PC-9 (cell line): ENCODE results near the gene CALR3. TPM values are rescaled to one million over a fixed set of nuclear protein-coding genes. Genes with fewer than 3 reads are reported as not detected.

Source experiments
- BruUV-seq: library from RNA; stranded (reverse); fragments of 400-500 nt; replicated peaks from 2 replicates; lab custom pipeline; 2021; lab: Mats Ljungman, UMichigan
- CTCF ChIA-PET: fragments of 300-600 bp; sonication (Branson Sonifier 250); formaldehyde crosslinking; loops from one replicate; lab custom pipeline; 2022; ENCODE audit warnings: antibody characterized with exemption; lab: Charles Lee
- POLR2A ChIA-PET: fragments of 300-600 bp; sonication (Branson Sonifier 250); formaldehyde crosslinking; loops from one replicate; lab custom pipeline; 2022; ENCODE audit warnings: antibody characterized with exemption; ENCODE audit not compliant: unreplicated experiment; lab: Charles Lee
- DNase-seq, 2 experiments: peaks; one replicate each; pipeline versions ENCODE4 v3.0.0 to v3.0.0-alpha.2; 2015 to 2022; ENCODE audit warnings: mixed read lengths in 1 of 2
- H2AFZ ChIP-seq: fragments of 200-600 bp; sonication (generic); 2 replicates; pipeline ENCODE4 v1.8.1; 2017; ENCODE audit warnings: antibody characterized with exemption
- H3F3A ChIP-seq: fragments of 200-600 bp; sonication (generic); 2 replicates; pipeline ENCODE4 v1.8.1; 2017; ENCODE audit warnings: antibody characterized with exemption, mild to moderate bottlenecking, low read depth; ENCODE audit not compliant: insufficient read depth
- H3K27ac ChIP-seq: fragments of 200-600 bp; sonication (generic); 2 replicates; pipeline ENCODE4 v1.6.1; 2016; ENCODE audit warnings: mixed run types
- H3K27me3 ChIP-seq: fragments of 200-600 bp; sonication (generic); 2 replicates; pipeline ENCODE4 v1.6.1; 2016; ENCODE audit warnings: low read depth, mixed run types; ENCODE audit not compliant: insufficient read depth
- H3K36me3 ChIP-seq: fragments of 200-600 bp; sonication (generic); 2 replicates; pipeline ENCODE4 v1.6.1; 2016; ENCODE audit warnings: low read depth, mixed run types
- H3K4me1 ChIP-seq: fragments of 200-600 bp; sonication (generic); replicated peaks from 2 replicates; pipeline ENCODE4 v1.6.1; 2016; ENCODE audit warnings: mixed run types; ENCODE audit not compliant: insufficient read depth
- H3K4me2 ChIP-seq: fragments of 200-600 bp; sonication (generic); 2 replicates; pipeline ENCODE4 v1.6.1; 2017; ENCODE audit warnings: mixed run types
- H3K4me3 ChIP-seq: fragments of 200-600 bp; sonication (generic); 2 replicates; pipeline ENCODE4 v1.6.1; 2016; ENCODE audit warnings: mixed run types
- H3K79me2 ChIP-seq: fragments of 200-600 bp; sonication (generic); 2 replicates; pipeline ENCODE4 v1.6.1; 2017; ENCODE audit warnings: low read depth, mixed run types
- H3K9me2 ChIP-seq: fragments of 200-600 bp; sonication (generic); 2 replicates; pipeline ENCODE4 v1.8.1; 2017; ENCODE audit warnings: mild to moderate bottlenecking; ENCODE audit not compliant: insufficient read depth
- H3K9me3 ChIP-seq: fragments of 200-600 bp; sonication (generic); 2 replicates; pipeline ENCODE4 v1.8.1; 2016; ENCODE audit warnings: low read depth; ENCODE audit not compliant: insufficient read depth
- H4K20me1 ChIP-seq: fragments of 200-600 bp; sonication (generic); 2 replicates; pipeline ENCODE4 v1.8.1; 2017; ENCODE audit not compliant: insufficient read depth
- CTCF ChIP-seq: fragments of 200-600 bp; sonication (generic); conservative IDR thresholded peaks from 2 replicates; pipeline ENCODE4 v1.6.1; 2017; ENCODE audit warnings: mixed run types, antibody characterized with exemption, mild to moderate bottlenecking, moderate library complexity
- EZH2 ChIP-seq: fragments of 200-600 bp; sonication (generic); IDR thresholded peaks from 2 replicates; pipeline ENCODE4 v1.8.0; 2017; ENCODE audit warnings: antibody characterized with exemption, low read depth
- intact Hi-C: fragments of 100-400 bp; cut with micrococcal nuclease; formaldehyde crosslinking; loops from one replicate; pipeline ENCODE4 v1.10.0; 2022; ENCODE audit not compliant: unreplicated experiment
- total RNA-seq: library from RNA; stranded (reverse); gene quantifications from 2 replicates; pipeline ENCODE4 v1.2.3, GENCODE V29; 2021

Gene CALR3
- total RNA-seq, 1 experiment from 2014 or later: not detected

DNA sequence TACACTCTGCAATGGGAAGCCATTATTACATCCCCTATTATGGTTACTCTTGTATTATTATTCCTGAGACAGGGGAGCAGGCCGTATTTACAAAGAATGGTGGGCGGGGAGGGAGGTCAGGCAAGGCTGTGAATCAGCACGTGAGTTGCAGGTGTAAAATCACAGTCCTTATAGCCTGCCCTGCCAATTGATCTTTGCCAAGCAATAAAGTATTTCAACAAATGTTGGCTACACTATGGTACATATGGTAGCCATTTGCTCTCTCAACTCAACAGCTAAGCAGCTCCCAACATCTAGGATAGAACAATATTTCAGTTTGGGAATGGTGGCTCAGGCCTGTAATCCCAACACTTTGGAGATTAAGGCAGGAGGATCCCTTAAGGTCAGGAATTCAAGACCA lies 36.3 kb downstream of the CALR3 start:
- no TSS peak for BruUV-seq
- ChIA-PET CTCF (no interaction called here), POLR2A (no interaction called here)
- H2AFZ ChIP-seq: no peak overlapping the region
- TF ChIP-seq CTCF: no peak
- TF ChIP-seq EZH2: no peak
- H3K4me2 ChIP-seq: no peak overlapping the region
- peaks cover 98% of the 10 kb centered on the region for H3K79me2 ChIP-seq
- H3K4me3 ChIP-seq: no peak overlapping the region
- H4K20me1 ChIP-seq: peaks cover 94% of the 10 kb centered on the region
- H3K4me1 ChIP-seq: peaks cover 34% of the 10 kb centered on the region
- no peak overlapping the region for H3K27ac ChIP-seq
- DNase-seq: no peak
- H3K36me3 ChIP-seq: no peaks in the 10 kb centered on the region
- H3K27me3 ChIP-seq: no peaks in the 10 kb centered on the region
- no peaks in the 10 kb centered on the region for H3K9me2 ChIP-seq
- peaks cover 18% of the 10 kb centered on the region for H3F3A ChIP-seq
- intact Hi-C loops: loop anchor here (5.0 kb wide), 1 partner anchor 38 kb away; the partner anchor contains the start of genes C19orf44 and CALR3
- H3K9me3 ChIP-seq: no peaks in the 10 kb centered on the region

DNA sequence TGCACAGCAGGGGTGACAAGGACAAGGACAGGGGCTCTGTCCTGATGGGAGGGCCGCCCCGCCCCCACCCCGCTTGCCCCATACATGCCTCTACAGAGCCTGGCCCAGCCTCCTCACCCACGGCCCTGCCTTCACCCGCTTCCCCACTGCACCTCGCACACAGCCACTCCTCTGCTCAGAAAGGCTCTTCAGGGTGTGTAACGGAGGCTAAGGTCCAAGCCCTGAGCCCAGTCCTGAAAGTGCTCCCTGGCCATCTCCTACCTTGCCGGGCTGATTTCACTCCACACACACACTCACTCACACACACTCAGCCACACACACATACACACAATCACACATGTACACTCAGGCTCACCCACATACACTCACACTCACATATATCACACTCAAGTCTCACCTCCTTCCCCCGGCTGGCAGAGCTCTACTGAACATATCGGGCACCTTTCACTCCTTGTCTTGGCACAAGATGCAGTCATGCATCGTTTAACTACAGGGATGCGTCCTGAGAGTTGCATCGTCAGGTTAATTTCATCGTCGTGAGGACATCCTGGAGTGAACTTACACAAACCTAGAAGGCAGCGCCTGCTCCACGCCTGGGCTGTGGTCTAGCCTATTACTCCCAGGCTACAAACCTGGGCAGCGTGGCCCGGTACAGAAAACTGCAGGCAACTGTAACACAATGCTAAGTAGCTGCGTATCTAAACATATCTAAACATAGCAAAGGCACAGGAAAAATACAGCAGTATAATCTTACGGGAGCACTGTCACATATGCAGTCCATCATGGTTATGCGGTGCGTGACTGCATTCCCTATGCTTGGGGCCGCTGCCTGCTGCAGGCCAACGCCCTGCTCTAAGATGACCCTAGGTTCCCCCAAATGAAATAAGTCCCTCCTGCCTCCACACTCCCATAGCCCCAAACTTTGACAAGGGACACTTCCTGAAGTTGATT lies 37.3 kb downstream of the CALR3 start:
- peaks cover 93% of the 10 kb centered on the region for H4K20me1 ChIP-seq
- TF ChIP-seq EZH2 (no peak), CTCF (no peak)
- intact Hi-C loops: no loop called here
- peaks cover 24% of the 10 kb centered on the region for H3K4me1 ChIP-seq
- peaks cover 8% of the 10 kb centered on the region for H3F3A ChIP-seq
- ChIA-PET CTCF (no interaction called here), POLR2A (no interaction called here)
- H3K4me2 ChIP-seq: no peak overlapping the region
- no peak overlapping the region for H2AFZ ChIP-seq
- no peaks in the 10 kb centered on the region for H3K9me3 ChIP-seq
- peaks cover 98% of the 10 kb centered on the region for H3K79me2 ChIP-seq
- H3K27ac ChIP-seq: no peak overlapping the region
- no peak for DNase-seq
- no peaks in the 10 kb centered on the region for H3K27me3 ChIP-seq
- H3K9me2 ChIP-seq: no peaks in the 10 kb centered on the region
- H3K4me3 ChIP-seq: no peak overlapping the region
- no peaks in the 10 kb centered on the region for H3K36me3 ChIP-seq
- no TSS peak for BruUV-seq

- Histone ChIP-seq H3F3A (peaks cover 1% of the 10 kb centered on the region; the same call in 1 of the 2 replicates), H2AFZ (no peak overlapping the region), H3K4me3 (no peak overlapping the region), H3K4me1 (peaks cover 17% of the 10 kb centered on the region), H3K27ac (no peak overlapping the region), H3K36me3 (no peaks in the 10 kb centered on the region), H4K20me1 (peaks cover 87% of the 10 kb centered on the region), H3K79me2 (peaks cover 98% of the 10 kb centered on the region), H3K27me3 (no peaks in the 10 kb centered on the region), H3K9me3 (no peaks in the 10 kb centered on the region), H3K9me2 (no peaks in the 10 kb centered on the region), H3K4me2 (no peak overlapping the region)
- no peak for DNase-seq
- CTCF ChIA-PET: no interaction called here
- intact Hi-C loops: no loop called here
- POLR2A ChIA-PET: no interaction called here
- no peak for TF ChIP-seq EZH2
- no peak for TF ChIP-seq CTCF
- BruUV-seq: no TSS peak
These were observed 38.0 kb downstream of the CALR3 start for GRCh38 chr19:16457954-16458331.
